NOMO-1 treated with DMSO at 0.1 percent for 48 hours (cell line): Measurements from ENCODE around the gene EML3.
"Not testable (repeated sequence)": the region's sequence is repeated elsewhere in the genome, so short reads cannot be mapped to it uniquely, and the experiment has no call there.

Experiments
- DNase-seq: peaks from one replicate; lab custom pipeline; 2025; ENCODE audit not compliant: unreplicated experiment; lab: John Stamatoyannopoulos, UW

EML3 gene

GRCh38 chr11:62599901-62600300, 12.7 kb downstream of the EML3 start:
- DNase-seq = no peak

- DNase-seq = peak; percentile 96
These were observed 13.4 kb downstream of the EML3 start for GRCh38 chr11:62599069-62599696.

GRCh38 chr11:62595124-62595523, 17.5 kb downstream of the EML3 start:
- no peak for DNase-seq

GRCh38 chr11:62593434-62594044, 19.0 kb downstream of the EML3 start:
- peak; percentile 83 for DNase-seq

GRCh38 chr11:62592989-62593421, 19.6 kb downstream of the EML3 start:
- no peak for DNase-seq

GRCh38 chr11:62592146-62592815, 20.3 kb downstream of the EML3 start:
- DNase-seq = peak; percentile 5

- DNase-seq = peak; percentile 100
These were observed 21.0 kb downstream of the EML3 start, which contains the start of gene TUT1 for GRCh38 chr11:62591448-62592145. Gene TUT1, minus strand, starts transcription at chr11:62591523. Its CDS starts 38 bp downstream, at chr11:62591485.

- peak; percentile 3 for DNase-seq
These were observed 23.5 kb downstream of the EML3 start for GRCh38 chr11:62588966-62589637.

GRCh38 chr11:62585356-62585755, 27.2 kb downstream of the EML3 start:
- DNase-seq = not testable (repeated sequence)

- DNase-seq = not testable (repeated sequence)
These were observed 30.8 kb downstream of the EML3 start for GRCh38 chr11:62581735-62582134.

GRCh38 chr11:62580959-62581715, 31.4 kb downstream of the EML3 start:
- no peak for DNase-seq

- no peak for DNase-seq
These were observed 33.3 kb downstream of the EML3 start for GRCh38 chr11:62579252-62579651.

- DNase-seq = no peak
These were observed 34.0 kb downstream of the EML3 start for GRCh38 chr11:62578541-62578940.

- no peak for DNase-seq
These were observed 35.4 kb downstream of the EML3 start for GRCh38 chr11:62577046-62577714.

- DNase-seq = no peak
These were observed 36.7 kb downstream of the EML3 start for GRCh38 chr11:62575837-62576236.

- no peak for DNase-seq
These were observed 37.4 kb downstream of the EML3 start for GRCh38 chr11:62575156-62575555.

GRCh38 chr11:62574363-62575071, 38.1 kb downstream of the EML3 start:
- DNase-seq = peak; percentile 17

GRCh38 chr11:62573592-62574362, 38.8 kb downstream of the EML3 start, which contains the start of gene EEF1G:
Gene EEF1G, minus strand, starts transcription at chr11:62573891. Its CDS starts 49 bp downstream, at chr11:62573842.
- peak; percentile 100 for DNase-seq
